NCI-H82 (cell line): ENCODE results near the gene MTMR1.

Source experiments
- DNase-seq: peaks from one replicate; lab custom pipeline; 2025; lab: John Stamatoyannopoulos, UW

MTMR1 gene

DNA sequence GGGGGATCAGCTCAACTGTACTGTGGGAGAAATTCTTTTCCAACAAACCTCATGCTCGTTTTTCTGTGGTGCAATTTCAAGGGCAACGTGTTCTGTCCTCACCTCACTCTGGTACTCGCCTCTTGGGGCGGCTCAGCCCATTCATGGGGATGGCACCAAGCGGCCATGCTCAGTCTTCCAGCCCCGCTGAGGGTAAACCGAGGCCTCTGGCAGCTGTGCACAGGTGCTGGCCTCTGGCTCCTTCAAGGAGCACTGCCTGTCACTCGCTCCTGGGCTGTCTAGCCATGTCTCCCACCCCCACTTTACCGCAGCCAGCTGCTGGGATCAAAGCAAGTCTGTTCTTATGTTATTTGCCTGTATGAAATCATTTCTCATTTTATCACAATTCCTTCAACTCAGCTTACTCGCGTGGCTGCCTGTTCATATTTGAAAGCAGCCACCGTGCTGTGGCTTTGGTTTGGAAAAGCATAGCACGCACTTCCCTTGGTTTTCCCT lies 70.2 kb downstream of the MTMR1 start:
- DNase-seq: no peak

GRCh38 chrX:150763810-150764209 lies 70.6 kb downstream of the MTMR1 start:
- DNase-seq: no peak

GRCh38 chrX:150765237-150765636 lies 72.0 kb downstream of the MTMR1 start:
- DNase-seq: no peak

- DNase-seq: no peak
Measured at GRCh38 chrX:150765782-150766350, 72.7 kb downstream of the MTMR1 start.

DNA sequence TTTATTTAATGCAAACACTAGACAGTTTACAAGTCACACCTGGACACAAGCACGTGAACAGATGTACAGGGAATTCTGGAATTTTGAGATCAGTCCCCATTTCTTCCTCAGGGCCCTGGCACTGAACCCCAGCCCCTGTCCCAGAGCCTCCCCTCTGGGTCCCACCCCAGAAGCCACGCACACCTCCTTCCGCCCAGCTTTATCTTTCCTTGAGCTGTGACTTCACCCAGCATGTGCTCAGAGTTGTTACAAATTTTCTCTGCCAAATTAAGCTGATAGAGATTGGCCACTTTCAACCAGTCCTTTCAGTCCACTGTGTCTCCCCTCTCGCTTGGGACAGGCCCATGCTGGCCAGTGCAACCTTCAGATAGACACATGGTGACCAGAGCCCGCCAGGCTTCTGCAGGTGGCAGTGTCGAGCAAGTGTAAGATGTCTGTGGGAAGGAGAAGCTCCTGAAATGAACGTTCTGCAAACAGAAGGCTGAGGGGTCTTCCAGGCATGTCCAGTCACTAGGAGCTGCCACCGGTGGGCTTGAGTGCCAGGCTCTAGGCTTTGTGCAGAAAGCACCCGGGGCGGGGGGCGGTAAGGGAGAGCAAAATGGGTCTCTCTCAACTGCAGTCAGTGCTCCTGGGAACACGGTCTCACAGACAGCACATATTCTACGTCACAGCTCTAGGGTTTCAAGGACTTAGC lies 73.3 kb downstream of the MTMR1 start:
- peak; percentile 9 for DNase-seq

DNA sequence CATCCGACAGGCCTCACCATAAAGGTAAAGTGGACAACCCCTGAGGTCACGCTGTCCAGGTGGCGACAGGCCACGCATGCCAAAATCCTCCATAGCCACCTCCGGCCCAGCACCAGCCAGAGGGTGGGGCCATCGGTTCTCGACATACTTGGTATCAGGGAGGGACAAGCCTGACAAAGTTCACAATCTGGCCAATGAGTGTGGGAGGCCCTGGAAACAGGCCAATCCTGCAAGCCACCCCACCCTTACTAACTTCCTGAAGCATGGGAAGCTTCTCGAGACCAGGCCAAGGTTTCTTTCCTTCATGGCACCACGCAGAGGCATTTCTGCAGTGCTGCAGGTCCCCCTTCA lies 73.8 kb downstream of the MTMR1 start:
- no peak for DNase-seq

DNA sequence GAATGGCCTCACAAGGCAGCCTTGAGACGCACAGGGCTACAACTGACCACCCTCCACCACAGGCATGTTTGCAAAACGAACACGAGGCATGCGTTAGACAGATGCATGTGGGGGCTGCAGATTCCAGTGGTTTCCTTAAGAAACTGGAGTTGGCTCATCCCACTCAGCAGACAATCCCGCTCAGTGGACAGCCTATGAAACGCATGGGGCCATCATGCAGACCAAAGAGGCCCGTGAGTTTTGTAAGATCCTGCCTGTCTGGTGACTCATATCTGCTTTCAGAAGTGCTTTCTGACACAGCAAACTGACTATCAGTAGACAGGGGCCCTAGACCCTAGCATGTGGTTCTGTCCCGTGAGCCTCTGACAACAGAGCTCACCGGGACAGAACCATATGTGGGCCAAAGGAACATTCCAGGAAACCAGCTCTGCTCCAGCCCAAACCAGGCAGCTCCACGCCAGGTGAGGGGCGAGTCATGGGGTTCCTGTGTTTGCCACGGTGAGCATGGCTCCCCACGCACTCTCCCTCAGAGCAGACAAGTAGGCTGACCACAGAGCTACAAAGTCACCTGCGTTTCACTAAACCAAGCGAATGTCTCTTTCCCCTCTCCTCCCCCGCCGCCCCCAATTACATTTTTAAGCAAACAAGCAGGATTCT lies 74.4 kb downstream of the MTMR1 start:
- DNase-seq: no peak

DNA sequence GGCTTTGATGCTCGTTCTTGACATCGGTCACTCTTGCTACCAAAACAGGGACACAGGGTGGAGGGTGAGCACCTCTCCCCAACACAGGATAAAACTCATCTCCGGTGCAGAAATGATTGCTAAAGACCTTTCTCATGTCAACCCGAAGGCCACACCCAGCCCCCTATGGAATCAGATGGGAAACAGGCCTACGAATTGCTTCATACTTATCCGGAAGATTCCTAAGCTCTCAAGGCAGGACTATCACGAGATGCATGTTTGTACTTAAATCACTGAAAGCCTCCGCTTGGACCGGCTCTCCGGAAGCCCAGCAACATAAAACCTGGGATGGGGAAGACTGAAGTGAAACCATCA lies 74.9 kb downstream of the MTMR1 start:
- no peak for DNase-seq

- DNase-seq: no peak
Measured at GRCh38 chrX:150768580-150769190, 75.5 kb downstream of the MTMR1 start.

GRCh38 chrX:150769408-150769807 lies 76.2 kb downstream of the MTMR1 start:
- DNase-seq: no peak

GRCh38 chrX:150770623-150771022 lies 77.4 kb downstream of the MTMR1 start:
- peak; percentile 19 for DNase-seq

- DNase-seq: no peak
Measured at GRCh38 chrX:150771116-150771515, 77.9 kb downstream of the MTMR1 start.

- DNase-seq: peak; percentile 82
Measured at GRCh38 chrX:150772150-150772970, 79.2 kb downstream of the MTMR1 start.

DNA sequence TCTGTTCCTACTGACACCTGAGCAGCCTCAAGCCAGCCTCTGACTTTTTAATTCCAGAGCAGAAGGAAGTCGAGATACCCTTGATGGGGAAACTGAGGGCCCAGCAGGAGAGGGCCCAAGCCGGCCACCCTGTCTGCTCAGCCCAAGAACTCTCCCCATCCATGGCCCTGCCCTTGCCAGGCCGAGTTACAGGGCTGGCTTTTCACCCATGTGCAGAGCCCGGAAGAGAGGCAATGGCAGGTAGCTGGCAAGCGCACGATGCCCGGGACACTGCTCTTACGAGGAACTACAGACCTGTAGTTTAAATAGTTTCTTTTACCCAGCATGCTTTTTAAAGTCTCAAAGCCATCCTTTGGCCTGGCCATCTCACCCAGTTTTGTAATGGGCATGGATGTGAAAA lies 79.9 kb downstream of the MTMR1 start:
- no peak for DNase-seq

DNA sequence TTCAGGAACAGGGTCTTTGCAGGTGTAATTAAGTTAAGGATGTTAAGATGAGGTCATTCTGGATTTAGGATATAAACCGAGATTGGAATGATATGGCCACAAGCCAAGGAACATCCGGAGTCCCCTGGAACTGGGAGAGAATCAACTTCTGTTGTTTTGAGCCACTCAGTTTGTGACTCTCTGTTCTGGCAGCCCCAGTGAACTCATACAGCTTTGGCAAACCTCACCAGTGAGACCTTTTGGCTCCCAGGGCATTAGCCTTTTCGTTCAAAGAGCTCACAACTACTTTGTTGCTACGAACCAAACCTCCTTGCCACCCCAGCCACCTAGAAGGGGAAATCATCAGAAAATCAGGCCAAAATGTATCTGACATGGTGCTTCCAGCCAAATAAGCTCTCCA lies 80.4 kb downstream of the MTMR1 start:
- DNase-seq: no peak

DNA sequence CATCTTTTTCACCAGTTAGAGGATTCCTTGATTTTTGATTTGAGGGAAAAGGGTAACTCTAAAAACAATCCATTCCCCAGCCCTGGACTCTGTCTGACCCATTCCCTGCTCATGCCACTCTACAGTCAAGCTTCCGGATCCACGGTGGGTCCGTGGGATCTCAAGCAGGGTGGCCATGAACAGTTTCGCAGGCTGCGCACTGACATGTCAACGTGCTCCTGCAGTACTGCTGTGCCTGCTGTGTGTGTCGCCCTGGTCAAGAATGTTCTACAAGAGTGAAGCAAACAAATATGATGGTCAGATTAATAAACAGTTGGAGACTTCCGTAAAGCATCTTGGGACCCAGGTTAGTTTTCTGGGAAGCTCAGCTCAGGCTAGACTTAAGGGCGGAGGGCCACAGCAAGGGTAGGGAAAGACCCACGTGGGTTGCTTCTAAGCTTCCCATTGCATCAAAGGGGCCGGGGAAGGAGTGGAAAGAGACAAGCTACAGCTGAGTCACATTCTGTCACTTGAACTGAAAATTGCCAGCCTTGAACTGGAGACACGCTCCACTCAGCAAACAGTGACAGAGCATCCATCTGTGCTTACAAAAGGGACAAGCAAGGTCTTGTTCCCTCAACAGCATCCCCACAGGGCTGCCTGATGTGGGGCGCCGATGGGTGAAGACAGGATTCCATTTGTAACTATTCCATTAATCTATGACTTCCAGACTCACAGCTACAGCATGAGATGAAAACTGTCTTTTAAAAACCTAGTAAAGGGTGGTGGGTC lies 81.8 kb downstream of the MTMR1 start:
- DNase-seq: no peak

GRCh38 chrX:150775569-150776350 lies 82.6 kb downstream of the MTMR1 start:
- DNase-seq: no peak

GRCh38 chrX:150777328-150777992 lies 84.3 kb downstream of the MTMR1 start:
- DNase-seq: no peak

DNA sequence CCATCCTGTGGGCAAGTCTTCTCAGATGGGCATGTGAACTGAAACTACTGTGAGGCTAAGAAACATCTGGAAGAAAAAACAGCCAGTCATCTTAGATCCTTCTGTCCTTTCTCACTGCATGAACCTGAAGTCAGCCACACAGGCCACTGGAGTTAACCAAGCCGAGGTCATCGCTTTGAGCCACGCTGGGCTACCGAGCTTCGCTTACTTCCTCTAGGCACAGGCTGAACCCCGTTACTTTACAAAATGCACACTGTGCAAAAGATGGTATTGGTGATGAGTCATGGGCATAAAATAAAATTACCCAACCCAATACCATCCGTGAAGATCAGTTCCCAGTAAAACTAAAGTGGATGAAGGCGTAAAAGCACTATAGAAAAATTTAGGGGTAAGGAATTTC lies 86.2 kb downstream of the MTMR1 start:
- no peak for DNase-seq

GRCh38 chrX:150781677-150782076 lies 88.5 kb downstream of the MTMR1 start:
- DNase-seq: no peak
